Measurements from ENCODE around the gene OCA2.

The OCA2 gene

DNA sequence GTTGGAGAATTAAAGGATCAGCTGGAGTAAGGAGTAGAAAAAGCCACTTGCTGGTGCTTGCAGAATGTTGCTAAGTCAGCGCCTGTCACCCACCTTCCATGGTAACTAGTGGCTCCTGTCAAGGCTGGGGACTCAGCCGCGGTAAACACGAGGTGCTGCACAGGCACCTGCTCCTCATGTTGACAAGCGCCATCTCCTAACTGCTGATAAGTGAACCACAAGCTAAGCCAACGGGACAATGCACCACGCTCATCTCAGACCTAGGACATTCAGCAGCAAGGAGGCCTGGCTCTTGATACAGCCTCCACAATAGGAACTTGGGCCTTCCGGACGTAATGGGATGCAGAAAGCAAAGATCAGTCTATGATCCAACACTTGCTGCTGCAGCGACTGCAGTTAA is 264.4 kb downstream of the OCA2 start:
- no peak for DNase-seq

DNA sequence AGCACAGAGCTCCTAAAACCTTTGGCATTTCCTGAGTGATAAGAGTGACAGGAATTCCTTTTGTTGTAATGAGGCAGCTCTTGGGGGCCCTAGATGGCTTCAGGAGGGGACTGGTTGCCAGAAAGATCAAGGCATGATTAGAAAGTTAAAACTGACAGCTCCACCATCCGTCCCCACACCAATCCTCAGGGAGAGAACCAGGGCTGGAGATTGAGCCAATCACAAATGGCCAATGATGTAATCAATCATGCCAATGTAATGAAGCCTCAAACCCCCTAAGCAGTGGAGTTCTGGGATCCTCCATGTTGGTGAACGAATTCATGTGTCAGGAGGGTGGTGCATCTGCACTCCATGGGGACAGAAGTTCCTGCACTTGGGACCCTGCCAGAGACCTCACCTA is 265.1 kb downstream of the OCA2 start:
- DNase-seq = no peak

DNA sequence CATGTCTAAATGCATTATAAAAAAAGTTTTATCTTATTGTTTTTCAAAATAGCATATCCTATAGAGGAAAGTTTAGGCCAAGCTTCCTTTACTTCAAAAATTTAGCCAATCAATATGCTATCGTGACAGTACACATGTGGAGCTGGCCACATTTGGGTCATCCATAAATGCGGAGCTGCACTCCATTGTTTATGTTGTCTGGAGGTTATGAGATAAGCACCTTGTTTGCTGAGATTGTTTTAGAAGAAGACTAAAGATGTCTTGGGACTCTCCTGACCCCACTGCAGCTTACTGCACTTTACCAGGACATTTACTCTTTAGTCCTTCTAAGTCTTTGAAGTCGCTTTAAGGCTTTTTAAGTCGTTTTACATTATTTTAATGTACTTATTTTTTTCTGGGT is 265.9 kb downstream of the OCA2 start:
- no peak for DNase-seq

DNA sequence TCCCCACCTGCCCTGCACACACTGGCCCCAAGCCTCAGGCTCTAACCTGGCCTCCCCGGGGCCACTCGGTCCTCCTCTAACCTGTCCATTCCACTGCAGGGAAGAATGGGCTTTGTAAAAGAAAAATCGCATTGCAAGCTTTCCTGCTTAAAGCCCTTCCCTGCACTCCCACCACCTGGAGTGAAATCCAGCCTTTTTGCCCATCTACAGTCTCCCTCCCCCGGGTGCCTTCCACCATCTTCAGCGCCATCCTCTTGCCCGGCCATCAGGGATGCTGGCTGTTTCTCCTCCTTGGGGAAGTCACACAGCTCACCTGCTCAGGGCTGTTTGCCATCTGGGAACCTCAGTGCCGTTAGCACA is 266.9 kb downstream of the OCA2 start:
- no peak for DNase-seq

DNA sequence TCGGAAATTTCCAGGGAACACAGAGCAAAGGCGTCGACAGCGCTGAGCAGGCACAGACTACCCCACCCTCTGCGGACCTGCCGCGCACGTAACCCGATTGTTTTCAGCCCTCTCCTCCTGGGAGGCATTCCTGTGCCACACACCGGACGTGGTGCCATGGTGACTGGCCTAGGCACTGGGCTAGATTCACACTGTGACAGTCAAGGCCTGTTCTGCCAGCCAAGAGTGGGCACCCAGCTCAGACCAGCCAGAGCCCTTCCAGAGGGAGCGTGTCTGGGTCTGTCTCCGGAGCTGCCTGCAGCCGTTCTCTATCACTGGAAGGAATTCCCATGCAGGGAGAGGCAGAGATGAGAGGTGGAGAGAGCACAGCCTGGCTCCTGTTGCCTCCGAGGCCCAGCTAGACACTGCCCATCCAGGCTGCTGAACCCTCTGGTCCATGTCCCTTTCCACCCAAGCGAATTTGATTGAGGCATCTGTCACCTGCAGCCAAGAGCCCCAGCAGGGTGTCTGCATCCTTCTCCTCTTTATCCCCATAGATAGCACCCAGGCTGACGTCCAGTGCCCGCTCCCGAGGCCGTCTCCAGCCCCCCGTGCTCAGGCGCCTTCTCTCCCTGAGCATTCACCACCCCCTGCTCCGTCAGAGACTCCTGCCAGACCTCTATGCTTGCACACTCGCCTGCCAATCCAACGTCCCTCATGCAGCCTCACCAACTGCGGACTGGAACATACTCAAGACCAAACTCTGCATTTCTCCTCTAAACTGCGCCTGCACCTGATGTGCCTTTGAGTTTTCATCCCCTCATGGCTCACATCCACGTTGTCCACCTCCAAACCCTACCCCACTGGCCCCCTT is 267.5 kb downstream of the OCA2 start:
- DNase-seq = no peak

DNA sequence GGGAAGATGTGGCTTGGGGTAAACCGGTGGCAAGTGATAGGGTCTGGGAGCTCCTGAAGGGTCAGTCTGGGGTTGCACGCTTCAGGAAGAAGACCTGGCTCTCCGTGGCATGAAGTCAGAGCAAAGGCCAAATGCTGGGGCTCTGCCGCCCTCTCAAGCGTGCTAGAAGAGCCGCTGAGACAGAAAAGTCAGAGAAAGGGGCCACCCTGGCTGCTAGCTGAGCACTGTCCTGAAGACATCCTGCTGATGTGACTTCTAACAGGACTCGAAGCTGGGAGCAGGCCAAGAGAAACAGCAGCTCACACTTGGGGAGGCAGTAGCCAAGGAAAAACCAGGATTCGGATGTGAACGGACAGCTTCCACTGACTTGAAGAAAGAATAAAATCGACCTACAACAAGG is 270.4 kb downstream of the OCA2 start:
- DNase-seq = no peak

DNA sequence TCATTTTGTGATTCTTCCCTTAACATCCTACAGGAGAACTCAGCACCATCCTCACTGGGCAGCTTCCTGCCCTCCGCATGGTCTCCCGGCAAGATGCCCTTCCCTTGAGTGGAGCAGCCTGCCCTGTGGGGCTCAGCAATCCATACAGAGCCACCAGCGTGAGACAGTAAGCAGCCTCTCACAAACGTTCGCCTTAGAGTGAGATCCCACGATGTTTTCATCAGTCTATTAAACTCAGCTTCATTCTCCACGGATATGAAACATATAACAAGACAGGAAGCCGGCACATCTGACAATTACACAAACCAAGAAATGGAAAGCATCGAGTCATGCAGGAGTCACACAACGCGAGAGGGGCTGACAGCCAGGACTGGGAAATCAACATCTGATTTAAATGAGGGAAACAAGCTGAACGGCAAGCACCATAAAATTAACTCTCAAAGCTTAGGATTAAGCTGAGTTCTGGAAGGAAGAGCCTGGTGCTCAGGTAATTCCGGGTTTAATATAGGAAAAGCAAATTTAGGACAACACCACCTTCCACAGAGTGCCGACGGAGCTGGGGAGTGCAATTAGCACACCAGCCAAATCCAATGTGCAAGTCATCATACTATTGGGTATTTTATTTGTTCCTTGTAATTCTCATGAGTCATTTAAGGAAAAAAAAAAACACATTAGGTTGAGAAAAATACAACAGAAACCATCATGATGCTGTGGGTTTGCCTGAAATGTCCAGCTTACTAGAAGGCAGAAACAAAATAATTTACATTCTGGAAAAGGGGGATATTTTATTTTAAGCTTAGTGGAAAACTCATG is 272.0 kb downstream of the OCA2 start:
- DNase-seq = no peak

DNA sequence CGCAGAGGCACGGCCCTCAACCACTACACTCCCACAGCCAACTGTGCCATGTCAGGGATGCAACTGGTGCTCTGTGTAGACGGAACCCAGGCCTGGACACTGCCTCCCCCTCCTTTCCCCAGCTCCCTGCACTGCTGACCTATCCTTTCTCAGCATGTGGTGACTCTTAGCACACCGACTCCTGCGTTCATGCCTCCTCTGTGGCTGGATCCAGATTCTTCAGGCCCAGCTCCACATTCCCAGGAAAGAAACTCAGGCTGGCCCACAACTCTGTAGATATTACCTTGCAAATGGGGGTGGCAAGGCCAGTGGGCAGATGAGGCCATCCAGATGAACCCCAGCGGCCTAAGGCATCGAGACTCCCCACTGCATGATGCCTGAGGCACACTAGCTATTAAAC is 272.7 kb downstream of the OCA2 start:
- DNase-seq = no peak

DNA sequence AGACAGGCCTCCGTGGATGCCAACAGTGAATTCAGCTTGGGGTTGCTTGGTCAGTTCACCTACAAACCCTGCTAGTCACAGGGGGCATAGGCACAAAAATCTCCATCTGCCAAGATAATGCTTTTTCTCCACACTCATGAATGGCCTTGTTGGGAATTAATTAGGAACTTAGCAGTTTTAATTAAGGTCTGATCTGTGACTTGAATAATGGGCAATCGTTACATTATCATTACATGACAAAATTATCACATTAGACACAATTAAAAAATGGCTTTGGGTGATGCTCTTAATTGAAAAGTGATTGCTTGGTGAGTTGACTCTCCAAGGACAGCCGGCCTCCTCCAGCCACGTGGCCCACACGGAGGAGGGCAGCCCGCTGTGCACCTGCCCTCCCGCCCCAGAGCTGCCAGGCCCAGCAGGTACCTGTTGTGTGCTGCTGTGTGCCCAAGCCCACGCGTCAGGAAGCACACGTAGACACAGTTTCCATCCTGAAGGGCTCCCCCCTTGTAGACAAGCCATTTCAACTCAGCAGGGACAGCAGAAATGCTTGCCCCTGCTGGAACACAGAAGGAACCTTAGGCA is 274.2 kb downstream of the OCA2 start:
- DNase-seq = no peak

DNA sequence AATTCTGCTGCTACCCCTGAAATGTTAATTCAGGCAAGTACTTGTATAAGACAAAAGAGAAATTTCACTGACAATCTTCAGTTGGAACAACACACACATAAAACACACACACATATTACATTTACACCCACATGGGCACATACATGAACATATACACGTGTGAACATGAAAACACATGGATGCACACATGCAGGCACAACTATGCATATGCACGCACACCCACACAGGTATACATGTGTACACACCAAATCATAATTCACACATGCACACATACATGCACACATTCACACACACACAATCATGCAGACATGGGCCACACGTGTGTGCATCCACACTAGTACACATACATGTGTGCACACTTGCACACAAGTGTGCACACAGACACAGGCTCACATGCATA is 277.8 kb downstream of the OCA2 start:
- no peak for DNase-seq

DNA sequence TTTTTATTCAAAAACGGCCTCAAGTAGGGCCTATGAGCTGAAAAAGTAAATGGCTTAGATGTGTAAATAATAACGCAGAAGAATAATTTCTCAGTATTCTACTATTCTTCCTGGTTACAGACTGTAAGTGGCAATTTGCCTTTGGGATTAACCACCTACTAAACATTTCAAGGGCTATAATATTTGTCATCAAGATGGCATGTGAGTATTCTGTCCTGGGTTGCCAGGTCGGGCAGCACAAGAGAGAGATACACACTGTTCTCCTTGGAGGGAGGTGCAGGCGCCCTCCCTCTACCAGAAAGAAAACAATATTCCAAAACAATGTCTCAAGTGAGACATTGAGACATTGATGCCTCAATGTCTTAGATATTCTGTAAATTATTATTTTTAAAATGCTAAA is 278.4 kb downstream of the OCA2 start:
- no peak for DNase-seq

DNA sequence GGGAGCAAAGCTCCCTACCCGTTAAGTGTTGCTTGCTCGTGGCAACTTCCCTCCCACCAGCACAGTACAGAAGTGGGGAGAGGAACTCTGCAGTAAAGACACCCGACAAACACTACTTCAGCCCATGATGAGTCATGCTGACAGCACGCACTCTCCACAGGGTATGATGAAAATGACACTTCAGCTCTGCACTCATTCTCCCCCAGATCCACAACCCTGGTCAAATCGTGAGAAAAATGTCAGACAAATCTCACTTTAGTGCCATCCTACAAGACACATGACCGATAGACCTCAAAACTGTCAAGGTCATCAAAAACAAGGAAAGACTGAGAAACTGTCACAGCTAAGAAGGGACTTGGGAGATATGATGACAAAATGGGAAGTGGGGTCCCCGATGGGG is 278.9 kb downstream of the OCA2 start:
- DNase-seq = no peak

DNA sequence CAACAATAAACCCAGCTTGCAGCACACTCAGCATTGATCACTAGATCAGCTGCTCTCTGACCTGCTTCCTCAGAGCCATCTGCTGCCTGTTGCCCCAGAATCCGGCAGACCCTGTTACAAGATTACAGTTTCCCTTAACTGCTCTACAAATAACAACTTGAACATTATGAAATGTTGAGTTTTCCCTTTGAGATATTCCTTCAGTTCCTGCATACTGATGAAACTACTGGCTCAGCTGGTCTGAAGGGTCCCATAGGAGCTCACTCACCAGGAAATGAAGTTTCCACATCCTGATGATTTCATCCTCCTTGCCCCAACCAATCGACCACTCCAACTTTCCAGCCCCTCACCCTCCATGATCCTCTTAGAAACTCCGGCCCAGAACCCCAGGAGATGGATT is 281.9 kb downstream of the OCA2 start:
- DNase-seq = no peak

DNA sequence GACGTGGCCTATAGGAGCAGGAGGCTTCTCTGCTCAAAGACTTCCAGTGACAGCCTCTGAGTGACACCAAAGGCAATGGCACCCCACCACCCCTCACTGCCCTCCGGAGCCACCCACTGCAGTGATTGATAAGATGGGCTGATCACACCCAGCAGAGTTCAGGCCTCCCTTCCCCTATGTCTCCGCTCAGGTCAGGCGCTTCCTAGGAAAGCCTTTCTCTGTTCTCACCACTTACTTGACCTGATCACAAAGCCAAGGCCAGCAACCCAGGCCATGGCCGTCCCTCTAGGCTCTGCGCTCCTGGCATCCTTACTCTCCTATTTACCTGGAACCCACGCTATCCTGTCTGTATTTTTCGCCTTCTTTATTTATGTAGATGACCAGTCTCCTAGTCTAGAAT is 282.3 kb downstream of the OCA2 start:
- no peak for DNase-seq

DNA sequence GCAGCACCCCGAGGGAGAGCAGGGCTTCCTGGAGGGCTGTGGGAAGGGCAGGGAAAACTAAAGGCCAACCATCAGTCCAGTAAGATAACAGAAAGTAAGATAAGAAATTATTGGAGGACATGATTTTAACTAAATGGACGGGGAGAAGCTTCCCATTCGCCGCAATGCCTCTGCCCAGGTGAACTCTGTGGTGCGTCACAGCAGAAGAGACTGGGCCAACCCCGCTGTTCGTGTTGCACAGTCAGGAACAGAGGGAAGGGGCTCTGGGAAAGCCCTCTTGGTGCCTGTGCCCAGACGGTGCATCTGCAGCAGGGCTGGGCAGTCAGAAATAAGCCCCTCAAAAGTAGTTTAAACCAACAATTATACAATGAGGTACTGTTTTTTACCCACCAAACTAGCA is 284.1 kb downstream of the OCA2 start:
- DNase-seq = no peak

DNA sequence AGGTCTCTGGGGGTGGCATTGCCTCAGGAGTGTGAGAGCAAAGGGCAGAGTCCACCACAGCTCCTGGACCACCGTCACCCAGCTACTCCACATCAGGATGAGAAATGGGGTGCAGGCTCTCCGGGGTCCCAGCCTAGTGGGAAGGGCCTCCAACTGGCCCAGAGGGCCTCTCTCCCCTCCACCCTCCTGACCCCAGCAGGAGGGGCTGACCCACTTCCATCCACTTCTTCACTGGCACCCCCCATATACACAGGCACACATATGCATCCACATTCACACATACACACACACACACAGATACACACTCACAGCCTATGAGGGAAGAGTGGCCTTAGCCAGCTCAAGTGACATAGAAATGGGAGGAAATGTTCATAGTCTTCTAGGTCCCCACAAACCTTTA is 286.0 kb downstream of the OCA2 start:
- no peak for DNase-seq

DNA sequence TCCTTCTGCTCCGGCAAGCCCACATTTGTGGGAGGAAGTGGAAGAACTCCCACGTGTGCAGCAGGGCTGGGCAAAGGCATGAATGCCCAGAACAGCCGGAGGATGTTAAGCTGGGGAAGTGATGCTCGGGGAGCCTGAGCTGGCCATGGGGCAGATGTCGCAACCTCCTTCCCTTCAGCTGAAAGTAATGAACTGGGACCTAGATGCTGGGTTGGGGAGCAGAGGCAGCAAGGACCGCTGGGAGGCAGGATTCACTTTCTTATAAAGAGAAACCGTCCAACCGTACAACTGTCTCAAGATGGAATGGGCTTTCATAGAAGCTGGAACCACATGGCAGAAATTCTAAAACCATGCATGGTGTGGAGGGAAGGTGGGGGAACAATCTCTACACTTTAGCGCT is 290.9 kb downstream of the OCA2 start:
- no peak for DNase-seq

DNA sequence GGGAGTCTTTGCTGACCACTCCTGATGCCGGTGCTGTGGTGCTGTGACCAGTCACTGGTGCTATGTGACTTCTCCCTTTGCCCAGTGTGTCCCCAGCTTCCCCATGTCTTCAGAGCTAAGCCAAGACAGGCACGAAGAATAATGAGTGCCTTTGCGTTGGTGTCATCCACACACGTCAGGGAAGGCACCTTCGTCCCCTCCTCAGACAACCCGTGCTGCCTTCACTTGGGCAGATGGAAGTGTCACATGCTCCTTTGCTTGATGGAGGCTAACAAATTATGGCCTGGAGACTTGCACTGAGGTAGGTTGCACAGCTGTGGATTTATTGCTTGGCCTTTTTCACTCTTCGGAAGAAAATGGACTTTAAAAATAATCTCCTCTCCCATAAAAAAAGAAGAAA is 291.8 kb downstream of the OCA2 start:
- DNase-seq = no peak

DNA sequence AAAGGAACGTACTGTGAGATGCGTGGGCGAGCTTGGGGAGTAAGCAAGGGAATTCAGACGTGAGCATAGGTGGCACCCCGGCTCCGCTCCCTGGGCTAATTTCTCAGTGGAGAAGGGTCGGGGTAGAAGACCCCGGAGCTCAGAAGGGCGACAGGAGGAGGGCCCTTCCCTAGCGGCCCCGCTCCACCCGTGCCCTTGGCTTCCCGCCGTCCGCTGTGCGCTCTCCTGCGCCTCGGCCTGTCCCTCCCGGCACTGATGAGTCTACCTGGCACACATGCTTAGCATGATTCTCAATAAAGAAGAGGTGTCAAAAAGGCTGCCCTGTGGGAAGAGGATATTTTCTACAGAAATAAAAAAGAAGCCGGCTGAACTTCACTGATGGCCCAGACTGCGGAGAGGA is 292.7 kb downstream of the OCA2 start:
- no peak for DNase-seq

DNA sequence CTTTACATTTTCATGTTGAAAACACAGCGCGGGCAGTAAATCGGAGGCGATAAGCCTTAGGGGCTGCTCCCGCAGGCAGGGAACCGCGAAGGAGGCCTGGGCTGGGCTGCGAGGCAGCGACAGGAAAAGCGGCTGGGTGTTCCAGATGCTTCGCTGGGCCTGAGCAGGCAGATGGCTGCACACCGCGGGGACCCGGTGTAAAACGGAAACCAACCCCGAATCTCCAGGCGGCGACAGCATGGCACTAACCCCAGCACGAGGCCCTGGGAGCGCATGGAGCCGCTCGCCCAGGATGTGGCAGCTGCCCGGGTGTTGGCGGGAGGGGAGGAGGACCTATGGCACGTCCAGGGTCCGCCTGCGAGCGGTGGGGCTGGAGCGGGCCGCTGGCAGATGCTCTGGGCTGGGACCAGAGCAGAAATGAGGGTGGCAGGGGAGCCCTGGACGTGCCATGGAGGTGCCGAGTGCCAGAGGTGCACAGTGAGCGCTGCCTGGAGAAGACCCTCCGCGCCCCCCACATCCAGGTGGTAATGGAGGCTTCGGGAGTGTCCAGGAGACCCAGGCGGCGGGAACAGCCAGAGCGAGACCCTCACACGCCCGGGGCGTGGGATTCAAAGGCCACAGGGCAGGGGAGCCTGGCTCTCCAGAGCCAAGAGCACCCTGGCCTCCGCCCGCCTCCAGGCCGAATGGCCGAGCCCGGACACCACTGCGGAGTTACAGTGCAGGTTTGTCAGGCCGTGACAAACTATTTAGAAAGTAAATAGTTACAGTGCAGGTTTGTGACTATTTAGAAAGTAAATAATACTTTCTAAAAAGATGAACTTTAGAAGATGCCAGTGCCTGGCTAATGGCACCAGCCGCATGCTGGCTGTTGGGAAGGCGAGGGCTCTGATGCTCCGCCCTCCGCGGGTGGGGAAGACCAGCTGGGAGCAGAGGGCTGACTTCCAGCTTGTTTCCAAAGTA is 293.6 kb downstream of the OCA2 start:
- no peak for DNase-seq

DNA sequence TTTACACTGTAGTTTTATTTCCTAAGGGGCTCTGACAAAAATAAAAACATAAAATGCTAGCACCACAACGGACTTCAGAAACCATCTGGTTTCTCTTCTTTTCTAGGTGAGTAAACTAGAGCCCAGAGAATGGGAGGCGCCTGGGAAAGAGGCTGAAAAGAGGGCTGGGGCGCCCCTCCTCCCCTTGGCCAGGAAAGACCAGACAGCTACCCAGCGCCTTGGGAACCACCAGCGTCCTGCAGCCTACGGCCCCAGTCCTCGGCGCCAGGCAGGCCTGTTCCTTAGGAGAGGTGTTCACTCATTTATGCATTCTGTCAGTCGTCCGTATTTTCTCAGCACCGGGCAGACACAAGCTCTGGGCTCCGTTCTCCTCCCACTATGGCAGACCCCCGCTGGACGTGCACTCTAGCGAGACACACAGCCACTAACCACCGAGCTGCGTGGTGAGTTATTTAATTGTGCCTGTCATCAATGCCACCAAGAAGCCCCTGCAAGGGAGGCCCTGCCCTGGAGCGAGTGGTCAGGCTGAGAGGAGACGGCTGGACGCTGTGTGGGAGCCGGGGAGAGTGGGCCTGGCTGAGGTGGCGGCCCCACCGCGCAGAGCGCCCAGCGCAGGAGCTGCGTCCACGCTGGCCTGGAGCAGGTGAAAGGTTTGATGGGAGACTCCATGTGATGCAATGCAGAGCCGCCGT is 294.4 kb downstream of the OCA2 start:
- no peak for DNase-seq

DNA sequence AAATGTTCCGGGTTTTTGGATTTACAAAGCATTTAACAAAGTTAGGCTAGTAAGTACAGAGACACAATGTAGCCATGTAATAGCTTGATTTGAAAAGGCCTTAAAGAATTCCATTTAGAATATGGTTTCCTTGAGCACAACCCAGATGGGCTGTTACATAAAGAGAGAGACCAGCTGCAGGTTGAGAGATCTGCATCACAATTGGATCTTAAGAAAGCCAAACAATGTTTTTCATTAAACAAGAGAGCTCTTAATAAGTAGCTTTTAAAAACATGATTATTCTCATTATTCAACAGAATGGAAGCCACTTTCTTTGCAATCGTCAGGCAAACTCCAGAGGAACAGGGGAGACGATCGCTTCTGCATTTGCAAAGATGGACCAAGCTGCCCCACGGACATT is 300.3 kb downstream of the OCA2 start:
- DNase-seq = no peak
